ENCODE measurements around the gene ATP2C2.

The ATP2C2 gene

GRCh38 chr16:84460406-84461028 is 92.2 kb downstream of the ATP2C2 start:
- TF ChIP-seq ZNF274 (IDR thresholded peaks at IDR 0.05; ENCODE audit: low read depth, low read length) = no peak
- no peak for TF ChIP-seq SUZ12 (IDR thresholded peaks at IDR 0.05; ENCODE audit: extremely low read depth, insufficient read depth, insufficient read length)
- TF ChIP-seq YY1 (IDR thresholded peaks at IDR 0.05; ENCODE audit: insufficient read depth, insufficient read length) = no peak
- Histone ChIP-seq H3K9me3 (ENCODE audit: insufficient read depth, low read length) (no peaks in the 10 kb centered on the region), H3K4me1 (ENCODE audit: insufficient read depth, insufficient read length) (no peaks in the 10 kb centered on the region), H3K36me3 (ENCODE audit: insufficient read depth, insufficient read length, low read length) (peaks cover 39% of the 10 kb centered on the region), H3K4me3 (ENCODE audit: insufficient read length, low read depth) (no peak overlapping the region), H3K27me3 (ENCODE audit: insufficient read depth, insufficient read length) (no peaks in the 10 kb centered on the region), H3K9ac (ENCODE audit: insufficient read length, low read depth) (no peak overlapping the region)
- DNase-seq (ENCODE audit: low read depth, low spot score) = no peak

GRCh38 chr16:84461029-84461412 is 92.7 kb downstream of the ATP2C2 start:
- Histone ChIP-seq H3K4me1 (ENCODE audit: insufficient read depth, insufficient read length) (no peaks in the 10 kb centered on the region), H3K36me3 (ENCODE audit: insufficient read depth, insufficient read length, low read length) (peaks cover 39% of the 10 kb centered on the region), H3K27me3 (ENCODE audit: insufficient read depth, insufficient read length) (no peaks in the 10 kb centered on the region), H3K9ac (ENCODE audit: insufficient read length, low read depth) (no peak overlapping the region), H3K4me3 (ENCODE audit: insufficient read length, low read depth) (no peak overlapping the region), H3K9me3 (ENCODE audit: insufficient read depth, low read length) (no peaks in the 10 kb centered on the region)
- no peak for DNase-seq (ENCODE audit: low read depth, low spot score)
- TF ChIP-seq ZNF274 (IDR thresholded peaks at IDR 0.05; ENCODE audit: low read depth, low read length) = no peak
- no peak for TF ChIP-seq YY1 (IDR thresholded peaks at IDR 0.05; ENCODE audit: insufficient read depth, insufficient read length)
- no peak for TF ChIP-seq SUZ12 (IDR thresholded peaks at IDR 0.05; ENCODE audit: extremely low read depth, insufficient read depth, insufficient read length)

GRCh38 chr16:84461413-84462295 is 93.3 kb downstream of the ATP2C2 start:
- H3K4me1 ChIP-seq (ENCODE audit: insufficient read depth, insufficient read length) = no peaks in the 10 kb centered on the region
- H3K36me3 ChIP-seq (ENCODE audit: insufficient read depth, insufficient read length, low read length) = peaks cover 39% of the 10 kb centered on the region
- DNase-seq (ENCODE audit: low read depth, low spot score) = no peak
- H3K27me3 ChIP-seq (ENCODE audit: insufficient read depth, insufficient read length) = no peaks in the 10 kb centered on the region
- peak overlapping the region; percentile 0 for H3K9ac ChIP-seq (ENCODE audit: insufficient read length, low read depth)
- no peak overlapping the region for H3K4me3 ChIP-seq (ENCODE audit: insufficient read length, low read depth)
- TF ChIP-seq SUZ12 (IDR thresholded peaks at IDR 0.05; ENCODE audit: extremely low read depth, insufficient read depth, insufficient read length) (no peak), ZNF274 (IDR thresholded peaks at IDR 0.05; ENCODE audit: low read depth, low read length) (no peak), YY1 (IDR thresholded peaks at IDR 0.05; ENCODE audit: insufficient read depth, insufficient read length) (no peak)
- H3K9me3 ChIP-seq (ENCODE audit: insufficient read depth, low read length) = peaks cover 4% of the 10 kb centered on the region

- no peak for DNase-seq (ENCODE audit: low read depth, low spot score)
- Histone ChIP-seq H3K9me3 (ENCODE audit: insufficient read depth, low read length) (peaks cover 13% of the 10 kb centered on the region), H3K4me1 (ENCODE audit: insufficient read depth, insufficient read length) (no peaks in the 10 kb centered on the region), H3K27me3 (ENCODE audit: insufficient read depth, insufficient read length) (no peaks in the 10 kb centered on the region), H3K9ac (ENCODE audit: insufficient read length, low read depth) (no peak overlapping the region), H3K36me3 (ENCODE audit: insufficient read depth, insufficient read length, low read length) (peaks cover 46% of the 10 kb centered on the region), H3K4me3 (ENCODE audit: insufficient read length, low read depth) (no peak overlapping the region)
- TF ChIP-seq ZNF274 (IDR thresholded peaks at IDR 0.05; ENCODE audit: low read depth, low read length) (no peak), SUZ12 (IDR thresholded peaks at IDR 0.05; ENCODE audit: extremely low read depth, insufficient read depth, insufficient read length) (no peak), YY1 (IDR thresholded peaks at IDR 0.05; ENCODE audit: insufficient read depth, insufficient read length) (no peak)
Observed at GRCh38 chr16:84462296-84463210, 94.2 kb downstream of the ATP2C2 start.

GRCh38 chr16:84463221-84463620 is 94.9 kb downstream of the ATP2C2 start:
- Histone ChIP-seq H3K27me3 (ENCODE audit: insufficient read depth, insufficient read length) (no peaks in the 10 kb centered on the region), H3K9me3 (ENCODE audit: insufficient read depth, low read length) (peaks cover 14% of the 10 kb centered on the region), H3K4me1 (ENCODE audit: insufficient read depth, insufficient read length) (no peaks in the 10 kb centered on the region), H3K4me3 (ENCODE audit: insufficient read length, low read depth) (no peak overlapping the region), H3K9ac (ENCODE audit: insufficient read length, low read depth) (no peak overlapping the region), H3K36me3 (ENCODE audit: insufficient read depth, insufficient read length, low read length) (peaks cover 46% of the 10 kb centered on the region)
- no peak for DNase-seq (ENCODE audit: low read depth, low spot score)
- TF ChIP-seq SUZ12 (IDR thresholded peaks at IDR 0.05; ENCODE audit: extremely low read depth, insufficient read depth, insufficient read length) = no peak
- TF ChIP-seq YY1 (IDR thresholded peaks at IDR 0.05; ENCODE audit: insufficient read depth, insufficient read length) = no peak

GRCh38 chr16:84464116-84464515 is 95.8 kb downstream of the ATP2C2 start:
- peaks cover 44% of the 10 kb centered on the region for H3K36me3 ChIP-seq (ENCODE audit: insufficient read depth, insufficient read length, low read length)
- H3K27me3 ChIP-seq (ENCODE audit: insufficient read depth, insufficient read length) = no peaks in the 10 kb centered on the region
- H3K4me3 ChIP-seq (ENCODE audit: insufficient read length, low read depth) = no peak overlapping the region
- no peak for TF ChIP-seq SUZ12 (IDR thresholded peaks at IDR 0.05; ENCODE audit: extremely low read depth, insufficient read depth, insufficient read length)
- TF ChIP-seq ZNF274 (IDR thresholded peaks at IDR 0.05; ENCODE audit: low read depth, low read length) = no peak
- TF ChIP-seq YY1 (IDR thresholded peaks at IDR 0.05; ENCODE audit: insufficient read depth, insufficient read length) = no peak
- DNase-seq (ENCODE audit: low read depth, low spot score) = no peak
- H3K9me3 ChIP-seq (ENCODE audit: insufficient read depth, low read length) = peaks cover 14% of the 10 kb centered on the region
- no peak overlapping the region for H3K9ac ChIP-seq (ENCODE audit: insufficient read length, low read depth)
- no peaks in the 10 kb centered on the region for H3K4me1 ChIP-seq (ENCODE audit: insufficient read depth, insufficient read length)
